Measurements from ENCODE around the gene IMPDH1.

IMPDH1 gene

GRCh38 chr7:128363261-128363721, 46.5 kb downstream of the IMPDH1 start:
- Histone ChIP-seq H3K4me1 (ENCODE audit: control extremely low read depth in 1 of 4, control insufficient read depth in 4 of 4, insufficient read depth in 4 of 4, low read length in 3 of 4) (peaks cover 0 to 20% (median 19%) of the 10 kb centered on the region in 4 experiments), H3K9me3 (ENCODE audit: control extremely low read depth in 1 of 5, control insufficient read depth in 4 of 5, insufficient read depth in 2 of 5, low read depth in 1 of 5, low read length in 4 of 5) (no peaks in the 10 kb centered on the region), H3K27me3 (replicated peaks in 2 of 5; ENCODE audit: control insufficient read depth in 4 of 5, insufficient read depth in 5 of 5, low read length in 4 of 5) (peaks cover 11 to 50% (median 25%) of the 10 kb centered on the region in 5 experiments), H3K27ac (ENCODE audit: insufficient read depth in 1 of 2, low read depth in 1 of 2, low read length in 2 of 2, poor library complexity in 1 of 2, severe bottlenecking in 2 of 2) (no peak overlapping the region), H3K36me3 (ENCODE audit: control insufficient read depth in 4 of 4, insufficient read depth in 4 of 4, low read length in 3 of 4) (no peaks in the 10 kb centered on the region), H3K4me3 (ENCODE audit: control insufficient read depth in 1 of 7, extremely low read depth in 1 of 7, insufficient read depth in 4 of 7, low read depth in 2 of 7, low read length in 6 of 7) (no peak overlapping the region)
- DNase-seq = no peak
- POLR2A ChIA-PET = no interaction called here
- 100% methylated on average over 1 of the region's 6 CpGs for WGBS (ENCODE audit: insufficient coverage)
- CTCF ChIA-PET = interaction anchor here (1.9 to 67.2 kb wide), 2 partner anchors 15 to 46 kb away, joined by 13 to 1829 read pairs; partner anchors contain the start of gene IMPDH1

GRCh38 chr7:128362670-128363069, 47.1 kb downstream of the IMPDH1 start:
- peak in 1 of 3 donors; percentile 33 for DNase-seq
- no peaks in the 10 kb centered on the region for H3K9me3 ChIP-seq (ENCODE audit: control extremely low read depth in 1 of 5, control insufficient read depth in 4 of 5, insufficient read depth in 2 of 5, low read depth in 1 of 5, low read length in 4 of 5)
- peaks cover 11 to 51% (median 25%) of the 10 kb centered on the region in 5 experiments for H3K27me3 ChIP-seq (replicated peaks in 2 of 5; ENCODE audit: control insufficient read depth in 4 of 5, insufficient read depth in 5 of 5, low read length in 4 of 5)
- WGBS (ENCODE audit: insufficient coverage) = 93% methylated on average over 4 of the region's 4 CpGs
- ChIA-PET POLR2A (no interaction called here), CTCF (interaction anchor here (1.2 to 67.2 kb wide), 4 partner anchors 11 to 47 kb away, joined by 4 to 1829 read pairs (median 10); partner anchors contain the start of gene IMPDH1)
- H3K36me3 ChIP-seq (ENCODE audit: control insufficient read depth in 4 of 4, insufficient read depth in 4 of 4, low read length in 3 of 4) = no peaks in the 10 kb centered on the region
- H3K4me1 ChIP-seq (ENCODE audit: control extremely low read depth in 1 of 4, control insufficient read depth in 4 of 4, insufficient read depth in 4 of 4, low read length in 3 of 4) = peaks cover 3 to 20% (median 19%) of the 10 kb centered on the region in 4 experiments
- no peak overlapping the region for H3K27ac ChIP-seq (ENCODE audit: insufficient read depth in 1 of 2, low read depth in 1 of 2, low read length in 2 of 2, poor library complexity in 1 of 2, severe bottlenecking in 2 of 2)
- no peak overlapping the region for H3K4me3 ChIP-seq (ENCODE audit: control insufficient read depth in 1 of 7, extremely low read depth in 1 of 7, insufficient read depth in 4 of 7, low read depth in 2 of 7, low read length in 6 of 7)

GRCh38 chr7:128361411-128362379, 48.1 kb downstream of the IMPDH1 start, which contains the start of gene PRRT4:
Gene PRRT4 (minus strand): TSS chr7:128361690.
- ChIA-PET CTCF (interaction anchor here (1.2 to 67.2 kb wide), 6 partner anchors 11 to 47 kb away, joined by 4 to 1829 read pairs (median 10); partner anchors contain the start of gene IMPDH1), POLR2A (interaction anchor here (1.0 kb wide), 1 partner anchor 12 kb away, joined by 4 read pairs; no protein-coding TSS in a partner anchor)
- Histone ChIP-seq H3K4me3 (ENCODE audit: control insufficient read depth in 1 of 7, extremely low read depth in 1 of 7, insufficient read depth in 4 of 7, low read depth in 2 of 7, low read length in 6 of 7) (peak within 1 kb of the TSS in 6 of 7 experiments; percentile 30 to 75 (median 63)), H3K9me3 (ENCODE audit: control extremely low read depth in 1 of 5, control insufficient read depth in 4 of 5, insufficient read depth in 2 of 5, low read depth in 1 of 5, low read length in 4 of 5) (no peaks in the 10 kb centered on the region), H3K36me3 (ENCODE audit: control insufficient read depth in 4 of 4, insufficient read depth in 4 of 4, low read length in 3 of 4) (no peaks in the 10 kb centered on the region), H3K27me3 (replicated peaks in 2 of 5; ENCODE audit: control insufficient read depth in 4 of 5, insufficient read depth in 5 of 5, low read length in 4 of 5) (peaks cover 11 to 54% (median 25%) of the 10 kb centered on the region in 5 experiments), H3K4me1 (ENCODE audit: control extremely low read depth in 1 of 4, control insufficient read depth in 4 of 4, insufficient read depth in 4 of 4, low read length in 3 of 4) (peaks cover 3 to 20% (median 19%) of the 10 kb centered on the region in 4 experiments), H3K27ac (ENCODE audit: insufficient read depth in 1 of 2, low read depth in 1 of 2, low read length in 2 of 2, poor library complexity in 1 of 2, severe bottlenecking in 2 of 2) (no peak within 1 kb of the TSS)
- peak; percentile 34 to 71 (median 59) for DNase-seq
- WGBS (ENCODE audit: insufficient coverage) = under 1% methylated on average over 69 of the region's 88 CpGs

- 63% methylated on average over 2 of the region's 9 CpGs for WGBS (ENCODE audit: insufficient coverage)
- Histone ChIP-seq H3K4me3 (ENCODE audit: control insufficient read depth in 1 of 7, extremely low read depth in 1 of 7, insufficient read depth in 4 of 7, low read depth in 2 of 7, low read length in 6 of 7) (peak overlapping the region in 5 of 7 experiments; percentile 16 to 75 (median 63)), H3K27ac (ENCODE audit: insufficient read depth in 1 of 2, low read depth in 1 of 2, low read length in 2 of 2, poor library complexity in 1 of 2, severe bottlenecking in 2 of 2) (no peak overlapping the region), H3K4me1 (ENCODE audit: control extremely low read depth in 1 of 4, control insufficient read depth in 4 of 4, insufficient read depth in 4 of 4, low read length in 3 of 4) (peaks cover 3 to 20% (median 19%) of the 10 kb centered on the region in 4 experiments), H3K36me3 (ENCODE audit: control insufficient read depth in 4 of 4, insufficient read depth in 4 of 4, low read length in 3 of 4) (no peaks in the 10 kb centered on the region), H3K27me3 (replicated peaks in 2 of 5; ENCODE audit: control insufficient read depth in 4 of 5, insufficient read depth in 5 of 5, low read length in 4 of 5) (peaks cover 11 to 47% (median 25%) of the 10 kb centered on the region in 5 experiments), H3K9me3 (ENCODE audit: control extremely low read depth in 1 of 5, control insufficient read depth in 4 of 5, insufficient read depth in 2 of 5, low read depth in 1 of 5, low read length in 4 of 5) (no peaks in the 10 kb centered on the region)
- no peak for DNase-seq
- CTCF ChIA-PET = interaction anchor here (1.8 to 67.2 kb wide), 3 partner anchors 9 to 49 kb away, joined by 6 to 1829 read pairs (median 14); partner anchors contain the start of gene IMPDH1
- POLR2A ChIA-PET = no interaction called here
These were observed 49.5 kb downstream of the IMPDH1 start for GRCh38 chr7:128360359-128360678.

DNA sequence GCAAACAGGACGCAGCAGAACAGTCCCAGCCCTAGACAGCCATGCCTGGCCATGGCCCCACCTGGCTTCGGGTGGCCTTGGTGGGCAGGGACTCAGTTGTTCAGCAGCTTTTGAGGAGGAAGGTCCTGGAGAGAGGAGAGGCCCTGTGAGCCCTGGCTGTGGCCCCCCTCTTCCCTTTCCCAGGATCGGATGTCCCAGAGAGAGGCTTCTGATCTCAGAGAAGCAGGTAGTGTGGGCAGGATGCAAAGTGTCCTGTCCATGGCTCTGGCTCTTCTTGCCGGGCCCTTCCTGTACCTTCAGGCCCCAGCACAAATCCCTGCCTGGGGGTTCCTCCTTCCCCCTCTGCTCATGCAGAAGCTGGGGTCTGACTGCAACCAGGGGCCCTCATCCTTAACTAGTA, 49.8 kb downstream of the IMPDH1 start:
- no peak for DNase-seq
- Histone ChIP-seq H3K36me3 (ENCODE audit: control insufficient read depth in 4 of 4, insufficient read depth in 4 of 4, low read length in 3 of 4) (no peaks in the 10 kb centered on the region), H3K4me1 (ENCODE audit: control extremely low read depth in 1 of 4, control insufficient read depth in 4 of 4, insufficient read depth in 4 of 4, low read length in 3 of 4) (peaks cover 3 to 20% (median 19%) of the 10 kb centered on the region in 4 experiments), H3K4me3 (ENCODE audit: control insufficient read depth in 1 of 7, extremely low read depth in 1 of 7, insufficient read depth in 4 of 7, low read depth in 2 of 7, low read length in 6 of 7) (peak overlapping the region in 1 of 7 experiments; percentile 32), H3K27ac (ENCODE audit: insufficient read depth in 1 of 2, low read depth in 1 of 2, low read length in 2 of 2, poor library complexity in 1 of 2, severe bottlenecking in 2 of 2) (no peak overlapping the region), H3K9me3 (ENCODE audit: control extremely low read depth in 1 of 5, control insufficient read depth in 4 of 5, insufficient read depth in 2 of 5, low read depth in 1 of 5, low read length in 4 of 5) (no peaks in the 10 kb centered on the region), H3K27me3 (replicated peaks in 2 of 5; ENCODE audit: control insufficient read depth in 4 of 5, insufficient read depth in 5 of 5, low read length in 4 of 5) (peaks cover 11 to 47% (median 25%) of the 10 kb centered on the region in 5 experiments)
- ChIA-PET POLR2A (no interaction called here), CTCF (interaction anchor here (1.8 to 67.2 kb wide), 3 partner anchors 9 to 49 kb away, joined by 6 to 1829 read pairs (median 14); partner anchors contain the start of gene IMPDH1)
- WGBS (ENCODE audit: insufficient coverage) = 94% methylated on average over 3 of the region's 4 CpGs

DNA sequence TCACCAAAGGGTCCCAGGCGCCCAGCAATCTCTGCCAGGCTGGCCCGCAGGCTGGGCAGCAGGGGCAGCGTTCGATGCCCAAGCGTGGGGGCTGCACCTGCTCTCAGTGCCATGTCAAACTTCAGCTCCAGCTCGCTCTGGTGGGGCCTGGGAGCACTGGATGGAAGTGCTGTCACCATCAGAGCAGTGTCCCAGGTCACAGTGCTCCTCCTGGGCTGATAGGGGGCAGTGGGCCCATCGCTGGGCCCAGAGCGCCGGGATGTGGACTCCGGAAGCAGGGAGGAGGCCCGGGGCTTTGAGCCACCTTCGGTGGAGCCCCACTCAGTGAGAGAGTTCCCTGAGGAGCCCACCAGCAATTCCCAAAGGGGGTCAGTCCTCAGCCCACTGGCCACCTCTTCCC, 50.4 kb downstream of the IMPDH1 start:
- no peak overlapping the region for H3K4me3 ChIP-seq (ENCODE audit: control insufficient read depth in 1 of 7, extremely low read depth in 1 of 7, insufficient read depth in 4 of 7, low read depth in 2 of 7, low read length in 6 of 7)
- no peaks in the 10 kb centered on the region for H3K9me3 ChIP-seq (ENCODE audit: control extremely low read depth in 1 of 5, control insufficient read depth in 4 of 5, insufficient read depth in 2 of 5, low read depth in 1 of 5, low read length in 4 of 5)
- H3K4me1 ChIP-seq (ENCODE audit: control extremely low read depth in 1 of 4, control insufficient read depth in 4 of 4, insufficient read depth in 4 of 4, low read length in 3 of 4) = peaks cover 3 to 20% (median 19%) of the 10 kb centered on the region in 4 experiments
- H3K36me3 ChIP-seq (ENCODE audit: control insufficient read depth in 4 of 4, insufficient read depth in 4 of 4, low read length in 3 of 4) = no peaks in the 10 kb centered on the region
- DNase-seq = no peak
- H3K27me3 ChIP-seq (replicated peaks in 2 of 5; ENCODE audit: control insufficient read depth in 4 of 5, insufficient read depth in 5 of 5, low read length in 4 of 5) = peaks cover 7 to 46% (median 23%) of the 10 kb centered on the region in 5 experiments
- no peak overlapping the region for H3K27ac ChIP-seq (ENCODE audit: insufficient read depth in 1 of 2, low read depth in 1 of 2, low read length in 2 of 2, poor library complexity in 1 of 2, severe bottlenecking in 2 of 2)
- POLR2A ChIA-PET = no interaction called here
- CTCF ChIA-PET = interaction anchor here (0.9 to 67.2 kb wide), 4 partner anchors 9 to 50 kb away, joined by 3 to 1829 read pairs (median 14); partner anchors contain the start of gene IMPDH1
- WGBS (ENCODE audit: insufficient coverage) = 98% methylated on average over 12 of the region's 12 CpGs
